Stomach (tissue), 4 donors: ENCODE measurements around the gene CD300C.

Experiments used
- CTCF ChIP-seq, 7 experiments: fragments of 450-650 bp in 4 of 7; fragments of 200-600 bp in 3 of 7; sonication (generic) in 3 of 7; IDR thresholded peaks; one replicate each; pipeline ENCODE4 v1.5.1; 2016 to 2019; ENCODE audit warnings: antibody characterized with exemption in 7 of 7, control low read depth in 2 of 7, mild to moderate bottlenecking in 1 of 7
- EP300 ChIP-seq: sonication (generic); formaldehyde crosslinking; IDR thresholded peaks from one replicate; pipeline ENCODE4 v1.6.1; 2017; ENCODE audit warnings: antibody characterized with exemption
- POLR2A ChIP-seq, 4 donors: fragments of 450-650 bp; IDR thresholded peaks; one replicate each; pipeline ENCODE4 v1.6.1; 2016; ENCODE audit warnings: antibody characterized with exemption in 4 of 4, control low read depth in 2 of 4, mild to moderate bottlenecking in 1 of 4, moderate library complexity in 1 of 4
- POLR2AphosphoS5 ChIP-seq, 3 donors: sonication (generic); formaldehyde crosslinking; IDR thresholded peaks; one replicate each; pipeline ENCODE4 v1.6.1; 2016; ENCODE audit warnings: antibody characterized with exemption in 3 of 3

DNA sequence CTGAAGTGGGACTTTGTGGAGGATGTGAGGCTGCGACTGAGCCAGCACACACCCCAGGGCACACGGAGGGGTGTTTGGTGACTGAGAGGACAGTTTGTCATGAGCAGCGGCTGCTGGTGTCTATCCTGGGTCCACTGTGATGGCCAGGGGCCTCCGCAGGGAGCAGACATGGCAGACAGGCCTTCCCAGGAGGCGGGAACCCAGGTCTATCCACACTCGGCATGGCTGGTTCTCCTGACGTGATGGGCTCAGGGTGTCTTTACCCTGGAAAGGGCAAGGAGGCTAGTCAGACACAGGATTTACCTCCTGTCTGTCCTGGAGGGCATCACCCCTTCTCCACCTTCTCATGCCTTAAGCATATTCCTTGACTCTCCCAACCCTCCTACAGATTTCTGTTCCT lies 671 bp upstream of the CD300C start:
- TF ChIP-seq CTCF (IDR thresholded peaks at IDR 0.05) (no peak), POLR2AphosphoS5 (IDR thresholded peaks at IDR 0.05) (no peak), EP300 (no peak), POLR2A (IDR thresholded peaks at IDR 0.05) (no peak)
